Thyroid gland (tissue), 4 donors: Measurements from ENCODE around the gene RAB36. TPM values are rescaled to one million over a fixed set of nuclear protein-coding genes. Genes with fewer than 3 reads are reported as not detected.
A peak's percentile ranks its signal among the peaks of the same experiment; 100 is the strongest.

Source experiments
- DNase-seq, 2 donors: peaks; one replicate each; pipeline ENCODE4 v3.0.0-alpha.2; 2019
- H3K27ac ChIP-seq, 3 donors: fragments of 200-600 bp; sonication (generic); 1 replicate in 2 of 3; 2 replicates in 1 of 3; pipeline ENCODE4 v1.5.1; 2016 to 2019; ENCODE audit warnings: mild to moderate bottlenecking in 1 of 3, moderate library complexity in 1 of 3
- H3K27me3 ChIP-seq: fragments of 200-600 bp; sonication (generic); one replicate; pipeline ENCODE4 v1.5.1; 2019
- H3K36me3 ChIP-seq, 2 donors: fragments of 200-600 bp; sonication (generic); one replicate each; pipeline ENCODE4 v1.5.1; 2016 to 2019
- H3K4me1 ChIP-seq, 2 donors: fragments of 200-600 bp; sonication (generic); one replicate each; pipeline ENCODE4 v1.5.1; 2017 to 2019
- H3K4me3 ChIP-seq, 3 donors: fragments of 200-600 bp; sonication (generic); replicated peaks in 1 of 3; 1 replicate in 2 of 3; 2 replicates in 1 of 3; pipeline ENCODE4 v1.5.1; 2016; ENCODE audit warnings: mild to moderate bottlenecking in 1 of 3
- H3K9me3 ChIP-seq: fragments of 200-600 bp; sonication (generic); one replicate; pipeline ENCODE4 v1.5.1; 2017
- POLR2A ChIP-seq, 2 donors: fragments of 450-650 bp; IDR thresholded peaks; one replicate each; pipeline ENCODE4 v1.6.1; 2017; ENCODE audit warnings: antibody characterized with exemption in 2 of 2, mild to moderate bottlenecking in 2 of 2, moderate library complexity in 1 of 2
- WGBS, 2 donors: methylation state at CpG; one replicate each; pipeline ENCODE4 v1.1.5; 2017; 5-methylcytosine and 5-hydroxymethylcytosine counted together
- intact Hi-C: fragments of 100-400 bp; cut with DNase I; formaldehyde crosslinking; loops from one replicate; pipeline ENCODE4 v1.15.1; 2023
- total RNA-seq, 4 donors: library from RNA; depleted of rRNA; stranded (reverse); fragments of >200 nt; gene quantifications; one replicate each; pipeline ENCODE4 v1.2.3, GENCODE V29; 2016
- TF ChIP-seq, protein P1 (sequence below), 6 experiments: fragments of 200-600 bp in 3 of 6; fragments of 450-650 bp in 3 of 6; sonication (generic) in 3 of 6; IDR thresholded peaks; one replicate each; pipeline ENCODE4 v1.5.1; 2016 to 2019; ENCODE audit warnings: antibody characterized with exemption in 6 of 6, mild to moderate bottlenecking in 2 of 6, inconsistent platforms in 1 of 6, moderate library complexity in 1 of 6

RAB36 gene
- total RNA-seq, 4 donors from 2014 or later: 10.9 to 33.4 (median 27.8) TPM

DNA sequence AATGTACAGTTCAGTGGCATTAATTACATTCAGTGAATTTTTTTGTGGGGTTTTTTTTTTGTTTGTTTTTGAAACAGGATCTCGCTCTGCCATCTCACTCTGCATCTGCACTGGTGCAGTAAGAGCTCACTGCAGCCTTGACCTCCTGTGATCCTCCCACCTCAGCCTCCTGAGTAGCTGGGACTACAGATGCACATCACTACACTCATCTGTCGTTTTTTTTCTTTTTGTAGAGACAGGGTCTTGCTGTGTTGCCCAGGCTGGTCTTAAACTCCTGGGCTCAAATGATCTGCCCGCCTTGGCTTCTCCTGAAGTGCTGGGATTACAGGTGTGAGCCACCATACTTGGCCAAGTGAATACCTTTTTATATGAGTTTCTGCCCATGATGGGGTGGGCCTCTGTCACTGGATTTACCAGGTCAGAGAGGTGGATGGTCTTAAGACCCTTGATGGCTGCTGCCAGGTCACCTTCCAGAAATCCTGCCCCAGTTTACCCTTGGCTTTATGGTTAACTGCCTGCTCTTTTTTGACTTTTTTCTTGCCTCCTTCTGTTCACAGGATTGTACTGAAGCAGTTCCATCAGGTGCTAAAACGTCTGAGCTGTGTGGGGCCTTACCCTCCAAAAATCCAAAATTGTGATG is 57.7 kb downstream of the RAB36 start:
- intact Hi-C loops: no loop called here
- Histone ChIP-seq H3K27me3 (no peaks in the 10 kb centered on the region), H3K4me3 (no peak overlapping the region), H3K36me3 (no peaks in the 10 kb centered on the region), H3K4me1 (peaks cover 56 to 84% of the 10 kb centered on the region in 2 donors), H3K27ac (peak overlapping the region; percentile 61 to 80 (median 74)), H3K9me3 (no peaks in the 10 kb centered on the region)
- no peak for TF ChIP-seq POLR2A (IDR thresholded peaks at IDR 0.05)
- TF ChIP-seq, protein P1, sequence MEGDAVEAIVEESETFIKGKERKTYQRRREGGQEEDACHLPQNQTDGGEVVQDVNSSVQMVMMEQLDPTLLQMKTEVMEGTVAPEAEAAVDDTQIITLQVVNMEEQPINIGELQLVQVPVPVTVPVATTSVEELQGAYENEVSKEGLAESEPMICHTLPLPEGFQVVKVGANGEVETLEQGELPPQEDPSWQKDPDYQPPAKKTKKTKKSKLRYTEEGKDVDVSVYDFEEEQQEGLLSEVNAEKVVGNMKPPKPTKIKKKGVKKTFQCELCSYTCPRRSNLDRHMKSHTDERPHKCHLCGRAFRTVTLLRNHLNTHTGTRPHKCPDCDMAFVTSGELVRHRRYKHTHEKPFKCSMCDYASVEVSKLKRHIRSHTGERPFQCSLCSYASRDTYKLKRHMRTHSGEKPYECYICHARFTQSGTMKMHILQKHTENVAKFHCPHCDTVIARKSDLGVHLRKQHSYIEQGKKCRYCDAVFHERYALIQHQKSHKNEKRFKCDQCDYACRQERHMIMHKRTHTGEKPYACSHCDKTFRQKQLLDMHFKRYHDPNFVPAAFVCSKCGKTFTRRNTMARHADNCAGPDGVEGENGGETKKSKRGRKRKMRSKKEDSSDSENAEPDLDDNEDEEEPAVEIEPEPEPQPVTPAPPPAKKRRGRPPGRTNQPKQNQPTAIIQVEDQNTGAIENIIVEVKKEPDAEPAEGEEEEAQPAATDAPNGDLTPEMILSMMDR (IDR thresholded peaks at IDR 0.05): no peak
- 80 to 93% methylated on average over 4 of the region's 4 CpGs for whole genome bisulfite sequencing, 2 donors
- DNase-seq: no peak

DNA sequence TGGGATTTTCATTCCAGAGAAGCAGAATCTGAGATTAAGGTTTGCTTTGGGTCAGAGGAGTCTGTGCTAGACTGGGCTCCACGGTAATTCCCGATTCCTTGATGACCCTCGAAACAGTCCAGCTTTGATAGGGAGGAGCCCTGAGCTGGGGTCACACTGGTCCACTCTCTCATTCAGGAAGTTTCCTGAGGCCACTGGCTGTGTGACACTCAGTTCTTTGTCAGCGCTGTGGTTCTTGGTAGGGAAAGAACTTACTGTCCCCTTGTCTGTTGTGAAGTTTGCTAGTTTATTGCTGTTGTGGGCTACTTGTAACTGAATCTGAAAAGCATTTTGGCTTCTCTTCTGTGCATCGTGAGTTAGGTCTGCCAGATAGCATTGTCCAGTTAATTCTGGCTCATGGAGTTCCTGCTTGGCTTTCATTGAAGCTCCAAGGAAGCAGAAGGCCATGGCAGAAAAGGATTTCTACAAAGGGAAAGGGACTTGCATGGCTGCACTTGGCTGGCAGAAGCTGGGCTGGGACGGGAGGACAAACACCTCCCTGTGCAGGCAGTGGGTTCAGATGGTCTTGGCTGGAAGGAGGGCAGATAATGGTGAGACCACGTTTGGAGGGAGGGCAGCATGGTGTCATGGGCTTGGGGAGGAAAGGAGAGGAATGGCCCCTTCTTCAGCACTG is 58.3 kb downstream of the RAB36 start:
- WGBS, 2 donors: 39 to 52% methylated on average over 4 to 7 of the region's 7 CpGs
- intact Hi-C loops: no loop called here
- Histone ChIP-seq H3K27ac (peak overlapping the region; percentile 61 to 80 (median 74)), H3K4me3 (no peak overlapping the region), H3K36me3 (no peaks in the 10 kb centered on the region), H3K27me3 (no peaks in the 10 kb centered on the region), H3K4me1 (peaks cover 61 to 84% of the 10 kb centered on the region in 2 donors), H3K9me3 (no peaks in the 10 kb centered on the region)
- TF ChIP-seq, protein P1 (IDR thresholded peaks at IDR 0.05): no peak
- TF ChIP-seq POLR2A (IDR thresholded peaks at IDR 0.05): no peak
- DNase-seq: no peak

DNA sequence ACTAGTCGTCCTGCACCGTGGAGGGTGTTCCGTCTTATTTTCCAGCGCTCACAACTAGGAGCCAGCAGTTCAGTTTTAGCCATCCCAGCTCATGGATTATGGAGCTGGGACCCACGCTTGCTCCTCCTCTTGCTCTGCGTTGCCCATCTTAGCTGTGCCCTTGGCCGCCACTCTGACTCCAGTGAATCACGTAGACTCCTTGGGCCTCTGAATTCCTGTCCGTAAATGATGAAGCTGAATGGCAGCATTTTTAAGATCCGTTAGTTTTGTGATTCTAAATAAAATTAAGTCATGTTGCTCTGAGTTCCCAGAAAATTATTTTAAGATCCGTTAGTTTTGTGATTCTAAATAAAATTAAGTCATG is 58.8 kb downstream of the RAB36 start:
- Histone ChIP-seq H3K27ac (peak overlapping the region; percentile 61 to 80 (median 74)), H3K4me3 (no peak overlapping the region), H3K4me1 (peaks cover 66 to 84% of the 10 kb centered on the region in 2 donors), H3K36me3 (no peaks in the 10 kb centered on the region), H3K27me3 (no peaks in the 10 kb centered on the region), H3K9me3 (no peaks in the 10 kb centered on the region)
- intact Hi-C loops: no loop called here
- peak in 1 of 2 donors; percentile 10 for DNase-seq
- TF ChIP-seq POLR2A (IDR thresholded peaks at IDR 0.05): no peak
- TF ChIP-seq, protein P1 (IDR thresholded peaks at IDR 0.05): no peak
- 77 to 84% methylated on average over 11 of the region's 11 CpGs for WGBS, 2 donors

DNA sequence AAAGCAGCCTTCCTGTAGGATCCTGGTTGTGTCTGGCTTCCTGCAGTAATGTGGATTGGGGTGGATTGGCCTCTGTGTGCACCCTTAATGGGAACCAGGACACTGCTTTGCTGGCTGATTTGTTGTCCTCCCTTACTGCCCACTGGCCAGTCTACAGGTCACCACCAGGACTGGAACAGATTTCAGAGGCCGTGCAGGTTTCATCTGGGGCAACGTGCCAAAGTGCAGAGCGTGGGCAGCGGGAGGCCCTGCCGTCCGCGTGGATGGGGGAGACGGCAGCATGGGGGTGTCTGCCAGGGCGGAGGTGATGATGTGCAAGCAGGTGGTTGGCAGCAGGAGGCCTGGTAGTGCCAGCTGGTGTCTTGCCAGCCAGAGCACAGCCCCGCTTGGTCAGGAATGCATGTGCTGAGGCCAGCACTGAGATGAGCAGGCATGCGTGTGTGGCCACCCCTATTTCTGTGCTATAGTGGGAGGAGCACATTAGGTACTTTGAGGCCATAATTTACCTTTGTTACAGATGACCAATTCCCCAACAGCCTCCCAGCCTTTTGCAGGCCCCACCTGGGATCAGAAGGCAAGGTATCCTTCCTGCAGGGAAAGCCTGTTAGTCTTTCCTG is 59.4 kb downstream of the RAB36 start:
- 26 to 28% methylated on average over 8 to 9 of the region's 11 CpGs for WGBS, 2 donors
- Histone ChIP-seq H3K36me3 (no peaks in the 10 kb centered on the region), H3K27ac (peak overlapping the region; percentile 61 to 86 (median 74)), H3K9me3 (no peaks in the 10 kb centered on the region), H3K4me1 (peaks cover 68 to 83% of the 10 kb centered on the region in 2 donors), H3K4me3 (no peak overlapping the region), H3K27me3 (no peaks in the 10 kb centered on the region)
- DNase-seq: peak; percentile 98 to 99
- intact Hi-C loops: no loop called here
- TF ChIP-seq, protein P1 (IDR thresholded peaks at IDR 0.05): peak in 4 of 6 experiments; percentile 26 to 55 (median 28)
- TF ChIP-seq POLR2A (IDR thresholded peaks at IDR 0.05): no peak
